Stimulated activated CD8-positive, alpha-beta memory T cell treated with anti-CD3 and anti-CD28 coated beads, Interleukin-2, amount 100 ng/mL, for 48 hours (primary cell): Measurements from ENCODE around the gene FSCN2.

Experiments used
- DNase-seq, 2 donors: peaks; one replicate each; pipeline ENCODE4 v3.0.0-alpha.2; 2020; ENCODE audit warnings: low read depth in 2 of 2

Gene FSCN2

GRCh38 chr17:81541123-81541522 lies 12.9 kb downstream of the FSCN2 start:
- no peak for DNase-seq

DNA sequence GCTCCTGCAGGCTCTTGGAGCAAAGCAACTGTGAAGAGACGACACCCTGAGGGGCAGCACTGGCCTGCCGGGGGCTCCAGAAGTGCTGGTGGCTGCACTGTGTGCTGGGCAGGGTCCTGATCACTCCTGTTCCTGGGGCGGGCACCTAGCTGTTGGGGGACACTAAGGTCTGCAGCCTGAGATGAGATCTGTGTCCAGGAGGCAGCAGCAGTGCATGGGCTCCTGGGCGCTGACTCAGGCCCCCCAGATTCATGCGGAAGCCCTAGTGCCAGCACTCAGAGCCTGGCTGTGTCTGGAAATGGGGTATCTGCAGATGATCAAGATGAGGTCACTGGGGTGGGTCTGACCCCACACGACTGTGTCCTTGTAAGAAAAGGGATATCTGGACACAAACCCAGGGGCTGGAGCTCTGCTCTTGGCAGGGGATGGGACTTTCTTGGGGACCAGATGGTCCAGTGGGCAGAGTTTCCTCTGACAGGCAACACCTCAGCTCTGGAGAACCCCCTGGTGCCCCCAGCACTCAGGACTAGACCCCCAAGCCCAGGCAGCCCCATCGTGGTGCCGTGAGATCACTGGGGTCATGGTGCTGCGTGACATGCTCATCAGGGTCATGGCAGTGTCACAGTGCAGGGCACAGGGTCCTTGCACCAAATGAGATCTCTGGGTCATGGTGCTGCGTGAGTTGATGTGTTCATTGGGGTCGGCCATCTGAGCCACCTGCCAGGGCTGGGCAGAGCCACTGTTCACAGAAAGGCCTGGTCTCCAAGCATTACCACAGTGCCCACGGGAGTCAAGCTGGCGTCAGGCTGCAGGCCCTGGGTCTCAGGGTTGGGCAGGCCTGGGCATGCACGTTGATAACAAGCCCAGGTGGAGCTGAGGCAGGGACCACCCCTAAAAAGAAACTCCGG lies 14.5 kb downstream of the FSCN2 start:
- DNase-seq: no peak

GRCh38 chr17:81543339-81543675 lies 15.1 kb downstream of the FSCN2 start:
- no peak for DNase-seq

- no peak for DNase-seq
These were observed 15.6 kb downstream of the FSCN2 start for GRCh38 chr17:81543756-81544155.

DNA sequence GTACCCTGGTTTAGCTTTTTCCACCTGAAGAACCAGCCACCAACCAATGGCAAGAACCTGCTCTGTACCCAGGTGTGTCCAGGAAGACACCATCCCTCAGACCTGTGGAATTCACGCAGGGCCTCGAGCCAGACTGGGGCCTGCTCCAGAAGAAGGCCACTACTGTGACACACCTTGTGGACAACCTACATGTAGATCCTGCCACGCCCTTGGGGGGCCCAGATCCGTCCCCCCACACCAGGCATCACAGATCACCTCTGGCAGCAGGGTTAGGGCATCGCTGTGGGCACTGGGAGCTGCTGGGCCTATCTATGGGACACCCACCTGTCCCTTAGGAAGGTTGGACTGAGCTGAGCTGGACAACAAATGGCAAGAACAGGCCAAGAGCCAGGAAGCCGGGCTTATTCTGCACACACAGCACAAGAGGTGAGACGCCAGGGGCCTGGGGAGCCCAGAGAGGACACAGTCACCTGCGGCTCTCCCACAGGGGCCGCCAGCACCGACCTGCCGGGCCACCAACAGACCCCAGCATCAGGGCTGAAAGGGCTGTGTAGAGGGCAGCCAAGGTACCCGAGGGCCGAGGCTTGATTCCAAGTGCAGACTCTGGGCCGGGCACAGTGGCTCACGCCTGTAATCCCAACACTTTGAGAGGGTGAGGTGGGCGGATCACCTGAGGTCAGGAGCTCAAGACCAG lies 16.3 kb downstream of the FSCN2 start:
- no peak for DNase-seq

DNA sequence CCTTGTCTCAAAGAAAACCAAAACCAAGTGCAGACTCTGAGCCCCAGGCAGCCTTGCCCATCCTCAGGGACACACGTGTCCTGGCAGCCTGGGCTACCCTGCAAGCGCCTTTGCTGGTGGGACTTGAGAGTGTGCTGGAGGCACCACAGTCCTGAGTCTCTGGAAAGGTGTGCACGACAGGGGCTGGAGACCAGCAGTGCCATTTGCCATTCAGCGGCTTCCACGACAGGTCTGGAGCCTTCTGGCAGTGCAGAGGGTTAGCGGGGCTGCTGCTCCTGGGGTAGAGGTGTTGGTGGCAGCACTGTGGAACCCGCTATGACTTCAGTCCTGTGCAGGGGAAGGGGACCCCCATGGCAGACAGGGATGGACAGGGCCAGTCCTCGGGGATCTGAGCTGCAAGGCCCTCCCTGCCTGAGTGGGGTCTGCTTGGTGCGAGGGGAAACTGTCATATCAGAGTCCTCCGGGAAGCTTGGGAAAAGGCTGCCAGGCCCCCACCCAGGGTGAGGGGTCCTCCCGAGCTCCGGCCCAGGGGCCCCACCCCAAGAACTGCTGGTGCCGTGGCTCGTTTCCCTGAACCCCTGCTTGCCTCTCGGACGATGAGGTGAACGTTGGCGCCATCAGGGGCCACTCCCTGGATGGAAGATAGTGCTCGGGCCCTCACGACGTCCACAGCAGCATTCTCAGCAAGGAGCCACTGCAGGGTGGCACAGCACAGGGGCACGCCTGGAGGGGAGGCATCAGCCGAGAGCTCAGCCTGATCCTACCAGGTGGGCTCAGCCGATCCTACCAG lies 17.2 kb downstream of the FSCN2 start:
- no peak for DNase-seq

- no peak for DNase-seq
These were observed 18.9 kb downstream of the FSCN2 start for GRCh38 chr17:81546906-81547613.

- no peak for DNase-seq
These were observed 19.4 kb downstream of the FSCN2 start for GRCh38 chr17:81547614-81547982.

DNA sequence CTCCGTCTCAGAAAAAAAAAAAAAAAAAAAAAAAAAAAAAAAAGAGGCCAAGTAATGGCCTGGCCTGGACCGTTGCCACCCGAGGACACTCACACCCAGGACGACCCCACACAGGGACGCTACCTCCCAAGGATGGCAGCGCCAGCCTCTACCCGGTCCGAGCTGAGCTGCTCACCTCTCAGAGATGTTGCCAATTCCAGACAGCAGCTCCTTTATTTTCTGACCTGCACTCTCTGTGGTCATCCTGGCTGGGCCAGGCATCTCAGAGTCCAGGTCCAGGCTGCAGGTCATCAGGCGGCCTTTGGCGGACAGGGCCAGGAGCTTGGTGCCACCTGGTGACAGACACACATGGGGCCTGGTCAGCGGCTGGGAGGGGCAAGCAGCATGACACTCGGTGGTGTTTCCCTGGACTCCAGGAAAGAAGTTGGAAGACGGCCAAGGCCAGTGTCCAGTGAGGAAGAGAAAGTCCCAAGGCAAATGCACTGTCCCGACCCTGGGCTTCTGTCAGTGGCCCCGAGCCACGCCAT lies 20.9 kb downstream of the FSCN2 start:
- no peak for DNase-seq

DNA sequence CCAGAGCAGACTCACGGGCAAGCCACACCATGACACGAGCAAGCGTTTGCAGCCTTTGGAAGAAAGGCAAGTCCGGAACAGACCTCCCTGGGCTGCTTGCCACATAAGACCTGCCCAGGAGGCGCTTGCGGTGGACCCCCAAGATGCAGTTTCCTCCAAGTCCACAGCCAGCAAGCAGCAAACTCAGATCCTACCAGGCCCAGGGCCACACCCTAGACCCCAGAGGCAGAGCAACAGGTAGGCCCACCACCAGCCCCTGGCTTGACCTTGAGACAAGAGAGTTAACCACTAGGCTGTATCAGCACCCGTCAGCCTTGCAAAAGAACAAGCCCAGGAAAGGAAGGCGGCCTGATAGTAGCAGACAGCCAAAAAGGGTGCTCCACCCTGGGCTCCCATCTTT lies 21.6 kb downstream of the FSCN2 start:
- no peak for DNase-seq

GRCh38 chr17:81550285-81550684 lies 22.1 kb downstream of the FSCN2 start:
- DNase-seq: no peak

DNA sequence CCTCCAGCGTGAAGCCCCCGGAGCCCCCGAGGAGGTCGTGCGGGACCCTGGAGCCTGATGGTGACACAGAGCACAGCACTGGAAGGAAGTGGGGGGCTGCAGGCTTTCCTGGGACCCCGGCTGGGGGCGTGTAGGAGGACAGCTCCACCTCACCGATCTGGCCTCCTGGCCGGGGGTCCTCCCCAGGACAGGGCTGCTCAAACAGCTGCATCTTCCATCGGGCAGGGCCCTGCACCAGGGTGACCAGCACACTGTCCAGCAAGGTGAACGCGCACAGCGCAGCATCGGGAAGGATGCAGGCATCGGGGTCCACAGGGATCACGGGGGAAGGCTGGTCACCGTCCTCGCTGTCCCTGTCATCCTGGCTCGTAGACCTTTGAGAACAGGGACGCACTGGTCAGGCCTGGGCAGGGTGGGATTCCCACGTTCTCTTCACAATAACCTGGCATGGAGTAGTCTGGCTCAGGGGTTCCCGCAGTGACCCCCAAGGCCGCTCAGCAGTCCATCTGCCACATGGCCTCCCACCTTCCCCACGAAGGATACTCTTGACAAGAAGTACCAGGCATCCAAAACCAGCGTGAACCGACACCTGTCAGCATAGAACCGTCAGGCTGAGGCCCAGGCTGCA lies 22.8 kb downstream of the FSCN2 start:
- no peak for DNase-seq

- no peak for DNase-seq
These were observed 23.5 kb downstream of the FSCN2 start for GRCh38 chr17:81551458-81552243.

DNA sequence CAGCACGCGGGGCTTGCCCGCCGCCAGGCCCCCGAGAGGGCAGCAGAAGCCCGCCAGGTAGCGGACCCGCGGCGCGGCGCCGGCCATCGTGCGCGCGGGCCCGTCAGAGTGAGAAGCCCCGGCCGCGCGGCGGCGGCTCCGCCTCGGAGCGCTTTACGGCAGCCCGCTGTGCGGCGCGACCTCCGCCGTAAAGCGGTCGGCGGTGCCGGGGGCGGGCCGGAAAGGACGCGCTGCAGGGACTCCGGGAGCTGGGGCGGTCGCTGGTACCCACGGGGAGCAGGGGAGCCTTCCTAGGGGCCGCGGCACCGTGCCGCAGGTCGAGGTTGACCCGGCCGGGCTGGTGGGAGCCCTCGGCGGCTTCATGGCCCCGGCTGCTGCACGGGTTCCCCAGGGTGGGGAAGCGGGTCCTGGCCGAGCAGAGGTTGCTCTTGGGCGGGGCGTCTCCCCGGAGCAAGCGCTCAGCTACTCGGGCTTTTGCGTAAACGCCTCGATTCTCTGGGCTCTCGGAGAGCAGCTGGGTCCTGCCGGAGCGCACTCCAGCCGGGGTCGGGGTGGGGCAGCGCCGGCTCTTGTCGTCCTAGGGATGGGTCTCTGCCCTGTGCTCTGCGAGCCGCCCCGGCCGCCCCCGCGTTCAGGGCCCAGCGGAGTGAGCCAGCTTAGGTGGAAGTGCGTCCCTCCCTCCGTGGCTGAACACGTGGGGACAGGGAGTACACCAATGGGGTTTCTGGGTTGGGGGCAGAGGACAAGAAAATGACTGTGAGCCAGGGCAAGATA lies 24.3 kb downstream of the FSCN2 start, which contains the start of gene FAAP100:
Gene FAAP100, minus strand, starts transcription at position 110 of the 774 bp plus-strand sequence. Its CDS starts 23 bp downstream, at position 87.
- DNase-seq: peak; percentile 73 to 78

DNA sequence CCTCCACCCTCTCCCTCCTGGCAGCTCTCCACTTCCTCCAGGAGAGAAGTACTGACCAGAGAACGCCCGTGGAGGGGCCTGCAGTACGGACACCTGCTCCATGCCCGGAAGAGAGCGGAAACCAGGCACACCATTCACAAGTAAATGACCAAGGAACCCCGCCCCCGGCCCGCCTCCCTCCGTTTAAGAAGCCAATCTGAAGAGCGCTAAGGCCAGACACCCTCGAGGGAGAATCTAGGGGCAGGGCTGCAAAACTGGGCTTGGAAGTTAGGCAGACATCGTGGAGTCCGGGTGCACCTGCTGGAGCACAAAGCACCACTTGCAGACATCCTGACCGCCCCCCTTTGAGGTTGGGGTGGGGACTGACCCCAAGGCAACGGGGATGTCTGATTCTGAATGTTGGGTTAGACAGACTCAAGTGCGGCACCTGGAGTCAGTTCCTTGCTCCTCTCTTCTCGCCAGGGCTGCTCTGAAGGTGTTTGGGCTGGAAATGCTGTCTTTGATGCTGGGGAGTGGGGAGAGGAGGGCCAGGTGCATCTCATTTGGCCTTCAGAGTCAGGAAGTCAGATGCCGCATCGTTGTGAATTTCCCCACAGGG lies 24.9 kb downstream of the FSCN2 start:
- DNase-seq: peak; percentile 67 to 75

- no peak for DNase-seq
These were observed 25.5 kb downstream of the FSCN2 start for GRCh38 chr17:81553616-81554181.

DNA sequence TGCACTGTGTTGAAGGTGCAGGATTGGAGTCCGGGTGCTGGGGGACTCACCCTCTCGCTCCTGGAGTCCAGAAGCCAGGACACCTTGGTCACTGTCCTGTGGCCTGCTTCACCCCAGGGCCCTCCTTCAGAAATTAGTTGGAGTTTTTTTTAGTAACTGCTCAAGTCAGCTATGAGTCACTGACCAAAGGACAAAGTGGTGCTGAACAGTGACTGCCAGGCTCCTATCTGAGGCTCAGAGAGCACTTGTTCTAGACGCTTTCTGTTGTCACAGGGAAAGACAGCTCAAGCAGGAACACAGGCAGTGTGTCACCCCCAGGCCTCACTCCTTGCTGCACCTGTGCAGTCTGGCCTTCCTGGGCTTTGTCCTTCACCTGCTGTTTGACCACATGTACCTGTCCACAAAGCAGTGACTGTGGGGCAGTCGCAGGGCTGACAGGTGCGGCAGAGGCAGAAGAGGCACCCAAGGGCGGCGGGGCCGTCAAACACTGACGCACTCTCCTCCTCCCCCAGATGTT lies 28.1 kb downstream of the FSCN2 start:
- DNase-seq: no peak

DNA sequence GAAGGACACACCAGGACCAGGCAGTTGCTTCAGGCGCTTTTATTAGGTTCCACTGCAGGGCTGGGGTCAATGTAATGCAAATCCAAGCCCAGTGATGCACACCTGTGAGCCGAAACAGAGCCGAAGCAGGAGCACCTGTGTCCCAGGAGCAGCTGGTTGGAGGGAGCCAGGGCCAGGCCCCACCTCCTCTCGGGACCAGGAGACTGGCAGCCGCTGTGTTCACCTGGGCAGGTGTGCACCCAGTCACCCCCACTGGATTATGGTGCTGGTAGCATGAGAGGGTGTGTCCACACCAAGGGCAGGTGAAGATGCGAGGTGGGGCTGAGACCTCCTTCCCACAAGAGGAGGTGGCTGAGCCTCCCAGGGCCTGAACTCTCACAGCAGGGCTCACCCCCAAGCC lies 28.7 kb downstream of the FSCN2 start:
- DNase-seq: no peak
